GM15510 (cell line): Measurements from ENCODE around the gene PLA2G12A.

ENCODE experiments used
- POLR2A ChIP-seq: IDR thresholded peaks from 3 replicates; pipeline ENCODE4 v1.6.1; 2011; ENCODE audit warnings: borderline replicate concordance; ENCODE audit not compliant: insufficient read length; ENCODE audit errors: extremely low read depth

The PLA2G12A gene

DNA sequence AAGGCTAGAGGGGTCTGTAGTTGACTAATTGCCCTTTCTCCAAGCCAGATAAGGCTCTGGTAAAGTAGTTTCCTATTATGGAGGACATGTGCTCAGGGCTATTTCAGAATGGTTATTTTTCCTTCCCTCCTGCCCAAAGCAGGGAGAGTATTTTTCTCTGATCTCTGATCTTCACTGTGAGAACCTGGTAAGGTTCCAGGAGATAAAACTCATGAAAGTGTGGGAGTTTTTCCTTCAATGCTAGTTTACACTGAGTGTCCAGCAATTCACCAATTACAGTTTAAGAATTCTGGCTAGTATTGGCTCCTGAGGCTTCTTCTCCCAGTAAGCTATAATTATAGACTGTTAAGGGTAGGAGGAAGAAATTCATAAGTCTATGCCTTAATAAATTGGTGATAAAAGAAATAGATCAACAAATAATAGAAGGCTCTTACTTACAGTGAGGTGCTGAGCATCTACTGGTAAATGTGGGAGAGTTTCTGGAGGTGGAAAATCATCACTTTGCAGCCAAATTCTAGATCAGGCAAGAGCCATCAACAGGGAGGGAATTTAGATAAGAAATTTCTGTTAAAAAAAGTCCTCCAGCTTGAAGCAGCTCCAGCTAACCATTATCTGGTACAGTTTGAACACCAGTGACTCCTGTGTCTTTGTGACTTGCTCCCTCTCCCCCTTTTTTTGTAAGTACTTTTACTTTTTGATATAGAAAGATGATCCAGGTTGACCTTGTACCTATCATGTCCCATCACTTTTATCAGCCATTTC is 57.5 kb downstream of the PLA2G12A start:
- no peak for TF ChIP-seq POLR2A

DNA sequence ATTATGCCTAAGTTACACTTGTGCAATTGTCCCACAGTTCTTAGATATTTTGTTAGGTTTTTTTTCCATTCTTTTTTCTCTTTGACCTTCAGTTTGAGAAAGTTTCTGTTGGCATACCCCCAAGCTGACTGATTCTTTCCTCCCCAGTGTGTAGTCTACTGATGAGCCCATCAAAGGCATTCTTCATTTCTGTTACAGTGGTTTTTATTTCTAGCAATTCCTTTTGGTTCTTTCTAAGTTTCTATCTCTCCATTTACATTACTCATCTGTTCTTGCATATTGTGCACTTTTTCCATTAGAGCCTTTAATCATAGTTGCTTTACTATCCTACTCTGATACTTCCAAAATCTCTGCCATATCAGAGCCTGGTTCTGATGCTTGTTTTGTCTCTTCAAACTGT is 58.5 kb downstream of the PLA2G12A start:
- no peak for TF ChIP-seq POLR2A

DNA sequence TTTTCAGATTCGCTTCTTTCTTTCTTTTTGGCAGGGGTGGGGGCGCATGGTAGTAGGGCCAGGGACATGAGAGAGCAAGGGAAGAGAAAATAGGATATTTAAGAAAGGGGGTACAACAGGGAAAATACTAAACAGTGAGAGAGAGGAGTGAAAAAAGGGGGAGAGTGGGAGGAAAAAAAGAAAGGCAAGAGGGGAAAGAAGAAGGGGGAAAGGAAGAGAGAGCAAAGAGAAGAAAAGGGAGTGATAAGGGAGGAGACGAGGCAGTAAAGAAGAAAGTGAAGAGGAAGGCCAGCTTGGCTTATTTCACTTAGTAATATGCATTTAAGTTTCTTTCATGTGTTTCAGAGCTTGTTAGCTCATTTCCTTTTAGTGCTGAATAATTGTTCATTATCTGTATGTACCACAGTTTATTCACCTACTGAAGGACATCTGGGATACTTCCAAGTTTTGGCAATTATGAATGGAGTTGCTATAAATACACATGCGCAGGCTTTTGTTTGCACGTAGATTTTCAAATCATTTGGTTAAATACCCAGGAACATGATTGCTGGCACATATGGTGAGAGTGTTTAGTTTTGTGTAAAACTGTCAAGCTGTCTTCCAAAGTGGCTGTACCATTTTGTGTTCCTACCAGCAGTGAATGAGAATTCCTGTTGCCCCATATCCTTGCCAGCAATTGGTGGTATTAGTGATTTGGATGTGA is 63.9 kb downstream of the PLA2G12A start:
- TF ChIP-seq POLR2A = no peak

DNA sequence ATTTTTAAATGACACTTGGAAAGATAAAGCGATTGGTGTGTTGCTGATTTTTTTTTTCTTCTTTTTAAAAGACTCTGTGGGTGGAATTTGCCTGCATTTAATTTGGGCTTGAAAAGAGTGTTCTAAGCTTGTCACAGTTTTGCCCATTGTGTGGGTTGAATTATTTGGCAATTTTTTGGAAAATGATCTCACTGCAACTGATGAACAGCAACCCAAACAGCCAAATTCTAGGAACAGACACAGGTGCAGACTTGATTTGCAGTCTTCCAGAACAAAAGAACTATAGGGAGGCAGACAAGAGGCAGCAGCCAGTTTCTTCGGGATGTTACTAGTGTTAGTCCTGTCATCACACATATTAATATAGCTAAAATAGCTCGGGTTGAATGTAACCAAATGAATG is 67.1 kb downstream of the PLA2G12A start:
- TF ChIP-seq POLR2A = no peak

DNA sequence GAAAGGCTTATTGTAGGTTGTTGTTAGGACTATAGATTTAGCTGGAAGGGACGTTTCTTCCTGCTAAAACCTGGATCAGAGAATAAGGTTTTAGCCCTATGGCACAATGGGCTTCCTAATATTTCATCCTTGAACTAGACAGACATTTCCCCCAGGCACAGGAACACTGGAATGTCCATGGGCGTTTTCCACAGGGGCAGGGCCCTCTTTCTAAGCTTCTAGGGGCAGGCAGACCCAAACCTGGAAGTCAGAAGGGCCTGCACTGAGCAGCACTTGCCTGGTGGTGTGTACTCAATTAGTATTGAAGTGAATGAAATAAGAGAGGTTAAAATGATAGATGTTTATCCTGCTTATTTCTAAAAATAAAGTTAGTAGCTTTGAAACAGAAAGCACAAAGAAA is 67.8 kb downstream of the PLA2G12A start:
- TF ChIP-seq POLR2A = no peak
